HepG2 (cell line): ENCODE data around the gene GGA2. TPM values are rescaled to one million over a fixed set of nuclear protein-coding genes. Genes with fewer than 3 reads are reported as not detected.

Experiments used
- ATF7 ChIP-seq, 2 experiments: fragments of 450-650 bp in 1 of 2; sonication (generic) in 1 of 2; formaldehyde crosslinking in 1 of 2; IDR thresholded peaks; 2 replicates each; pipeline versions ENCODE4 v1.4.0 to v1.6.1; 2016 to 2020; ENCODE audit warnings: antibody characterized with exemption in 1 of 2, mild to moderate bottlenecking in 1 of 2, missing genetic modification reagents in 1 of 2
- EZH2 ChIP-seq: conservative IDR thresholded peaks from 2 replicates; pipeline ENCODE4 v1.6.1; 2012; ENCODE audit warnings: mild to moderate bottlenecking, low read depth, low read length, moderate library complexity
- HNF1B ChIP-seq: sonication (generic); formaldehyde crosslinking; IDR thresholded peaks from 2 replicates; pipeline ENCODE4 v1.5.1; 2020; ENCODE audit warnings: mild to moderate bottlenecking, moderate library complexity, missing genetic modification reagents
- ISX ChIP-seq: sonication (generic); formaldehyde crosslinking; conservative IDR thresholded peaks from 2 replicates; pipeline ENCODE4 v1.5.0; 2020; ENCODE audit warnings: missing genetic modification reagents
- MAFG ChIP-seq: sonication (generic); formaldehyde crosslinking; IDR thresholded peaks from 2 replicates; pipeline ENCODE4 v1.5.1; 2020; ENCODE audit warnings: mild to moderate bottlenecking, missing genetic modification reagents
- NRL ChIP-seq: sonication (generic); formaldehyde crosslinking; IDR thresholded peaks from 2 replicates; pipeline ENCODE4 v1.5.0; 2020; ENCODE audit warnings: missing genetic modification reagents, mild to moderate bottlenecking, moderate library complexity, borderline replicate concordance
- PHF5A ChIP-seq: IDR thresholded peaks from one replicate; pipeline ENCODE4 v1.6.1; 2018; ENCODE audit warnings: low read depth, missing genetic modification reagents; ENCODE audit not compliant: unreplicated experiment
- SP5 ChIP-seq: IDR thresholded peaks from 2 replicates; pipeline ENCODE4 v1.6.1; 2016; ENCODE audit warnings: low read depth, borderline replicate concordance
- SRF ChIP-seq: IDR thresholded peaks from 2 replicates; pipeline ENCODE4 v1.6.1; 2011; ENCODE audit warnings: mild to moderate bottlenecking, low read depth, low read length, moderate library complexity
- TCF12 ChIP-seq, 2 experiments: fragments of 450-650 bp in 1 of 2; sonication (generic) in 1 of 2; formaldehyde crosslinking in 1 of 2; IDR thresholded peaks; 2 replicates each; pipeline versions ENCODE4 v1.6.1 to v1.8.0; 2017 to 2022; ENCODE audit warnings: antibody characterized with exemption in 1 of 2, mild to moderate bottlenecking in 1 of 2, missing genetic modification reagents in 1 of 2, moderate library complexity in 1 of 2
- ZBTB42 ChIP-seq: sonication (generic); formaldehyde crosslinking; IDR thresholded peaks from 2 replicates; pipeline ENCODE4 v1.5.0; 2020; ENCODE audit warnings: mild to moderate bottlenecking, missing genetic modification reagents
- ZBTB43 ChIP-seq: sonication (generic); formaldehyde crosslinking; conservative IDR thresholded peaks from 2 replicates; pipeline ENCODE4 v1.4.0; 2020; ENCODE audit warnings: missing genetic modification reagents
- ZNF224 ChIP-seq: sonication (generic); formaldehyde crosslinking; IDR thresholded peaks from 2 replicates; pipeline ENCODE4 v1.5.0; 2020; ENCODE audit warnings: mild to moderate bottlenecking, missing genetic modification reagents
- ZNF34 ChIP-seq: sonication (generic); formaldehyde crosslinking; IDR thresholded peaks from 2 replicates; pipeline ENCODE4 v1.4.0; 2020; ENCODE audit warnings: mild to moderate bottlenecking, missing genetic modification reagents, borderline replicate concordance
- ZNF512B ChIP-seq: sonication (generic); formaldehyde crosslinking; IDR thresholded peaks from 2 replicates; pipeline ENCODE4 v1.5.1; 2020; ENCODE audit warnings: missing genetic modification reagents, mild to moderate bottlenecking, borderline replicate concordance
- ZNF546 ChIP-seq: sonication (generic); formaldehyde crosslinking; conservative IDR thresholded peaks from 2 replicates; pipeline ENCODE4 v1.8.1; 2023; ENCODE audit warnings: mild to moderate bottlenecking, missing genetic modification reagents
- ZNF557 ChIP-seq: sonication (generic); formaldehyde crosslinking; IDR thresholded peaks from 2 replicates; pipeline ENCODE4 v1.4.0; 2020; ENCODE audit warnings: missing genetic modification reagents
- ZNF883 ChIP-seq: sonication (generic); formaldehyde crosslinking; IDR thresholded peaks from 2 replicates; pipeline ENCODE4 v1.5.1; 2020; ENCODE audit warnings: mild to moderate bottlenecking, missing genetic modification reagents; ENCODE audit errors: not compliant biosample characterization
- polyA plus RNA-seq, 8 experiments: library from polyadenylated mRNA; depleted of rRNA in 3 of 8; stranded (reverse) in 7 of 8; unstranded in 1 of 8; fragments of >200 nt; fragmentation: Illumina TruSeq in 4 of 8; extraction: Trizol in 4 of 8; gene quantifications; 2 replicates each; pipeline versions ENCODE4 v1.2.1 to v1.2.3, GENCODE V29; 2011 to 2016; ENCODE audit warnings: low read depth in 4 of 8, missing spikeins in 1 of 8, mixed read lengths in 1 of 8; ENCODE audit not compliant: insufficient read depth in 1 of 8
- total RNA-seq, 5 experiments: library from RNA; depleted of rRNA; stranded (reverse); fragments of >200 nt; fragmentation: Illumina TruSeq; extraction: Trizol; gene quantifications; 2 replicates each; pipeline ENCODE4 v1.2.3, GENCODE V29; 2016; ENCODE audit warnings: low read depth in 1 of 5
- TF ChIP-seq, protein P1 (sequence below): sonication (generic); formaldehyde crosslinking; IDR thresholded peaks from 2 replicates; pipeline ENCODE4 v1.5.0; 2020; ENCODE audit warnings: missing genetic modification reagents

Gene GGA2
- total and polyA plus RNA-seq, 2 of the 13 experiments (the other 11 are each of a cell fraction or from before 2014, with no cell fraction given) = 51.5 to 69.8 TPM

DNA sequence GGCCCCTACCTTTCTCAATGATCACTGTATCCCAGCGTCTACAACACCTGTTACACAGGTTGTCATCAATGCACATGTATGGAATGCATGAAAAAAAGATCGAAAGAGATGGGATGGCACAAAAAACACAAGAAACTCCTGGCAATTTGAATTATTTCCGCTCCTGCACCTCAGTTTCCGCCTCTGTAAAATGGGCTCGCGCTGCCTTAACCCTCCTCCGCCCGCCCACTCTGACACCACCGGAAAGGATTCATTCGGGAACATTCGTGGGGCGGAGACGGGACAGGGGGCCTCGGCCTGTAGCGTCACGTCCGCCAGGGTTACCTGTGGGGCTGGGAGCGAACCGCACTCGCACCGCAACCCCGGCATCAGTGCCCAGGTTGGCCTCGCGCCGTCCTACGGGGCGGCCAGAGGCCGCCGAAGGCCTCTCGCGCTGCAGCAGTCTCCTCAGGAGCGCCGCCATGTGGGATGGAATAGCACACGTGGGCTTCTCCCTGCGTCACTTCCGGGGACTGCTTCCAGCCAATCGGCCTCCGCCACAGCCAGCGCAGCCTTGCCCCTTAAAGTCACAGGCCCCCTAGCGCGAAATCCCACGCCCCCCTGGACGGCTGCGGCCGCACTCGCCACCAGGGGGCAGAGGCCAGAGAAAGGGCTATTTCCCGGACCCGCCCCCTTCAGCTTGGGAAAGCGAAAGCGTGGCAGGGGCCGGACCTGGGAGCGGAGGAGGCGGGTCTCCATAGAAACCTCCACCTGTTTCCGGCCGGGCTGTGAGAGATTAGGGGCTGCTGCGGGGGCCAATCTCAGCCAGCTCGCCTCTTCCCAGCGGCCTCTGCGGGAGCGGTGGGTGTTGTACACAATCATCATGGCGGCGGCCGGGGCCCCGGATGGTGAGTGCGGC, 46.8 kb upstream of the GGA2 start, which contains the start of the genes EARS2 and UBFD1 (continued):
- TF ChIP-seq ZNF512B (CRISPR knock-in tag) (no peak), PHF5A (peak; percentile 99), ZNF34 (CRISPR knock-in tag) (peak; percentile 68; the same call in 1 of the 2 replicates), EZH2 (no peak), ZBTB42 (CRISPR knock-in tag) (peak; percentile 53; the same call in 1 of the 2 replicates), TCF12 (IDR thresholded peaks at IDR 0.05) (no peak), TCF12 (CRISPR knock-in tag; IDR thresholded peaks at IDR 0.05) (peak; percentile 91; the same call in 1 of the 2 replicates), ZNF224 (CRISPR knock-in tag) (peak; percentile 95; the same call in 1 of the 2 replicates), ISX (CRISPR knock-in tag) (peak; percentile 94; the same call in 1 of the 2 replicates), ZNF557 (CRISPR knock-in tag) (no peak; the same call in 1 of the 2 replicates), NRL (CRISPR knock-in tag) (peak; percentile 94; the same call in 1 of the 2 replicates), ZNF546 (CRISPR knock-in tag) (peak; percentile 82), SRF (peak; percentile 70; the same call in 1 of the 2 replicates), HNF1B (CRISPR knock-in tag) (peak; percentile 96), ATF7 (IDR thresholded peaks at IDR 0.05) (0 out of 2 replicates have a peak, but pooled peaks have one; percentile 15), ATF7 (CRISPR knock-in tag; IDR thresholded peaks at IDR 0.05) (no peak; the same call in 1 of the 2 replicates), ZNF883 (CRISPR knock-in tag) (peak; percentile 89), MAFG (no peak), ZBTB43 (CRISPR knock-in tag) (peak; percentile 70; the same call in 1 of the 2 replicates), SP5 (CRISPR knock-in tag) (peak; percentile 98)
- TF ChIP-seq, protein P1, sequence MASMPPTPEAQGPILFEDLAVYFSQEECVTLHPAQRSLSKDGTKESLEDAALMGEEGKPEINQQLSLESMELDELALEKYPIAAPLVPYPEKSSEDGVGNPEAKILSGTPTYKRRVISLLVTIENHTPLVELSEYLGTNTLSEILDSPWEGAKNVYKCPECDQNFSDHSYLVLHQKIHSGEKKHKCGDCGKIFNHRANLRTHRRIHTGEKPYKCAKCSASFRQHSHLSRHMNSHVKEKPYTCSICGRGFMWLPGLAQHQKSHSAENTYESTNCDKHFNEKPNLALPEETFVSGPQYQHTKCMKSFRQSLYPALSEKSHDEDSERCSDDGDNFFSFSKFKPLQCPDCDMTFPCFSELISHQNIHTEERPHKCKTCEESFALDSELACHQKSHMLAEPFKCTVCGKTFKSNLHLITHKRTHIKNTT (CRISPR knock-in tag) = peak; percentile 86
